ENCODE measurements around the gene MTCL1.

GRCh38 chr18:8724452-8724851 is 19.1 kb downstream of the MTCL1 start:
- TF ChIP-seq JUNB (CRISPR knock-in tag; conservative IDR thresholded peaks at IDR 0.05), result no peak
- TF ChIP-seq, protein P1, sequence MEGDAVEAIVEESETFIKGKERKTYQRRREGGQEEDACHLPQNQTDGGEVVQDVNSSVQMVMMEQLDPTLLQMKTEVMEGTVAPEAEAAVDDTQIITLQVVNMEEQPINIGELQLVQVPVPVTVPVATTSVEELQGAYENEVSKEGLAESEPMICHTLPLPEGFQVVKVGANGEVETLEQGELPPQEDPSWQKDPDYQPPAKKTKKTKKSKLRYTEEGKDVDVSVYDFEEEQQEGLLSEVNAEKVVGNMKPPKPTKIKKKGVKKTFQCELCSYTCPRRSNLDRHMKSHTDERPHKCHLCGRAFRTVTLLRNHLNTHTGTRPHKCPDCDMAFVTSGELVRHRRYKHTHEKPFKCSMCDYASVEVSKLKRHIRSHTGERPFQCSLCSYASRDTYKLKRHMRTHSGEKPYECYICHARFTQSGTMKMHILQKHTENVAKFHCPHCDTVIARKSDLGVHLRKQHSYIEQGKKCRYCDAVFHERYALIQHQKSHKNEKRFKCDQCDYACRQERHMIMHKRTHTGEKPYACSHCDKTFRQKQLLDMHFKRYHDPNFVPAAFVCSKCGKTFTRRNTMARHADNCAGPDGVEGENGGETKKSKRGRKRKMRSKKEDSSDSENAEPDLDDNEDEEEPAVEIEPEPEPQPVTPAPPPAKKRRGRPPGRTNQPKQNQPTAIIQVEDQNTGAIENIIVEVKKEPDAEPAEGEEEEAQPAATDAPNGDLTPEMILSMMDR (IDR thresholded peaks at IDR 0.05 in 2 of 3, conservative IDR thresholded peaks at IDR 0.05 in 1 of 3; ENCODE audit: insufficient read depth in 2 of 3, low read depth in 1 of 3, low read length in 3 of 3), result no peak
- TF ChIP-seq CEBPB (tag; IDR thresholded peaks at IDR 0.05), result no peak
- no peak for TF ChIP-seq GTF2E2 (tag; IDR thresholded peaks at IDR 0.05)
- TF ChIP-seq FOS (IDR thresholded peaks at IDR 0.05; ENCODE audit: extremely low read depth, insufficient read length), result no peak
- TF ChIP-seq, protein P2, sequence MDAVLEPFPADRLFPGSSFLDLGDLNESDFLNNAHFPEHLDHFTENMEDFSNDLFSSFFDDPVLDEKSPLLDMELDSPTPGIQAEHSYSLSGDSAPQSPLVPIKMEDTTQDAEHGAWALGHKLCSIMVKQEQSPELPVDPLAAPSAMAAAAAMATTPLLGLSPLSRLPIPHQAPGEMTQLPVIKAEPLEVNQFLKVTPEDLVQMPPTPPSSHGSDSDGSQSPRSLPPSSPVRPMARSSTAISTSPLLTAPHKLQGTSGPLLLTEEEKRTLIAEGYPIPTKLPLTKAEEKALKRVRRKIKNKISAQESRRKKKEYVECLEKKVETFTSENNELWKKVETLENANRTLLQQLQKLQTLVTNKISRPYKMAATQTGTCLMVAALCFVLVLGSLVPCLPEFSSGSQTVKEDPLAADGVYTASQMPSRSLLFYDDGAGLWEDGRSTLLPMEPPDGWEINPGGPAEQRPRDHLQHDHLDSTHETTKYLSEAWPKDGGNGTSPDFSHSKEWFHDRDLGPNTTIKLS (IDR thresholded peaks at IDR 0.05; ENCODE audit: borderline replicate concordance, low read depth), result no peak
- no peak for TF ChIP-seq FOXK2 (conservative IDR thresholded peaks at IDR 0.05 in 1 of 2, IDR thresholded peaks at IDR 0.05 in 1 of 2; ENCODE audit: low read depth in 2 of 2)
- no peak for TF ChIP-seq TRIM24 (IDR thresholded peaks at IDR 0.05)

Measured in K562 (cell line).